MCF 10A (cell line): Measurements from ENCODE around the gene LEMD2. TPM values are rescaled to one million over a fixed set of nuclear protein-coding genes. Genes with fewer than 3 reads are reported as not detected.
A peak's percentile ranks its signal among the peaks of the same experiment; 100 is the strongest.

ENCODE experiments used
- BruUV-seq: library from RNA; stranded (reverse); fragments of 400-500 nt; replicated peaks from 2 replicates; lab custom pipeline; 2021; lab: Mats Ljungman, UMichigan
- CTCF ChIA-PET: fragments of 300-600 bp; sonication (Branson Sonifier 250); formaldehyde crosslinking; extraction: SDS; loops from one replicate; lab custom pipeline; 2021; ENCODE audit warnings: antibody characterized with exemption, inconsistent platforms; lab: Yijun Ruan, JAX
- POLR2A ChIA-PET: fragments of 300-600, 350-650 bp; sonication (Branson Sonifier 250); formaldehyde crosslinking; extraction: SDS; loops from one replicate; lab custom pipeline; 2020; ENCODE audit warnings: antibody characterized with exemption, inconsistent platforms; lab: Yijun Ruan, JAX
- DNase-seq: peaks from one replicate; pipeline ENCODE4 v3.0.0-alpha.2; 2018; ENCODE audit not compliant: unreplicated experiment
- H3K27ac Mint-ChIP-seq: one replicate; pipeline ENCODE4 v1.8.0; 2022; ENCODE audit warnings: mild to moderate bottlenecking, low read depth, mixed read lengths; ENCODE audit not compliant: unreplicated experiment
- H3K27me3 Mint-ChIP-seq: one replicate; pipeline ENCODE4 v1.8.0; 2022; ENCODE audit warnings: mixed read lengths; ENCODE audit not compliant: insufficient read depth, unreplicated experiment
- H3K36me3 Mint-ChIP-seq: one replicate; pipeline ENCODE4 v1.8.0; 2022; ENCODE audit warnings: mild to moderate bottlenecking, moderate library complexity, mixed read lengths; ENCODE audit not compliant: insufficient read depth, unreplicated experiment
- H3K4me1 Mint-ChIP-seq: one replicate; pipeline ENCODE4 v1.8.0; 2022; ENCODE audit warnings: mixed read lengths; ENCODE audit not compliant: insufficient read depth, unreplicated experiment
- H3K4me3 Mint-ChIP-seq: one replicate; pipeline ENCODE4 v1.8.0; 2022; ENCODE audit warnings: mild to moderate bottlenecking, moderate library complexity, mixed read lengths; ENCODE audit not compliant: unreplicated experiment
- H3K9me3 Mint-ChIP-seq: one replicate; pipeline ENCODE4 v1.8.0; 2022; ENCODE audit warnings: mixed read lengths; ENCODE audit not compliant: unreplicated experiment
- intact Hi-C: fragments of 100-400 bp; cut with micrococcal nuclease; formaldehyde crosslinking; loops from 2 replicates; pipeline ENCODE4 v1.14.1; 2022
- total RNA-seq: library from RNA; stranded (reverse); gene quantifications from 2 replicates; pipeline ENCODE4 v1.2.3, GENCODE V29; 2022
- TF ChIP-seq, protein P1 (sequence below): fragments of 200-600 bp; IDR thresholded peaks from one replicate; pipeline ENCODE4 v1.8.0; 2022; ENCODE audit warnings: antibody characterized with exemption, mild to moderate bottlenecking; ENCODE audit not compliant: unreplicated experiment

LEMD2 gene
- total RNA-seq, 1 experiment from 2014 or later = 70.5 TPM

DNA sequence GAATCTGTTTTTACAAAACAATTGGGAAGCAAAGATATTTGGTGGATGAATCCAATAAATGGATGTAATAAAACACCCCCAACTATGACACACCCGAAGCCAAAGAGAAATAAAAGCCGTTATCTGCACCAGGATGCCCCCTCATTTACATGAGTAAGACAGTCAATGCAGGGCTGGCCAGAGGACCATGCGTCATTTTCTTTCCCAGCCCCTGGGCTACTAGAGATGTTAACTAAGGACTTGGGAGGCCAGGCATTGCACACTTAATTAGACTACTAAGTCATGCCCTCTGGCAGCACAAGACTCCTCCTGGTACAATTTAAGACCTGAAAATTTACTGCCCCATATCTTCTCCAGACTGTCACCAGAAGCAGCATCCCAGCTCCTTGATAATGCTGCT is 3.2 kb downstream of the LEMD2 start:
- H3K27me3 Mint-ChIP-seq = no peaks in the 10 kb centered on the region
- H3K4me3 Mint-ChIP-seq = no peak overlapping the region
- DNase-seq = no peak
- no peaks in the 10 kb centered on the region for H3K9me3 Mint-ChIP-seq
- peaks cover 52% of the 10 kb centered on the region for H3K36me3 Mint-ChIP-seq
- ChIA-PET POLR2A (interaction anchor here (0.6 to 3.9 kb wide), 2 partner anchors 55 to 1103 kb away, joined by 3 to 28 read pairs; partner anchors contain the start of gene ANKS1A), CTCF (interaction anchor here (0.6 to 1.1 kb wide), 2 partner anchors 353 to 589 kb away, joined by 3 read pairs; no protein-coding TSS in a partner anchor)
- BruUV-seq = no TSS peak
- intact Hi-C loops = loop anchor here (5.0 to 10.0 kb wide), 2 partner anchors 59 to 242 kb away; no protein-coding TSS in a partner anchor
- TF ChIP-seq, protein P1, sequence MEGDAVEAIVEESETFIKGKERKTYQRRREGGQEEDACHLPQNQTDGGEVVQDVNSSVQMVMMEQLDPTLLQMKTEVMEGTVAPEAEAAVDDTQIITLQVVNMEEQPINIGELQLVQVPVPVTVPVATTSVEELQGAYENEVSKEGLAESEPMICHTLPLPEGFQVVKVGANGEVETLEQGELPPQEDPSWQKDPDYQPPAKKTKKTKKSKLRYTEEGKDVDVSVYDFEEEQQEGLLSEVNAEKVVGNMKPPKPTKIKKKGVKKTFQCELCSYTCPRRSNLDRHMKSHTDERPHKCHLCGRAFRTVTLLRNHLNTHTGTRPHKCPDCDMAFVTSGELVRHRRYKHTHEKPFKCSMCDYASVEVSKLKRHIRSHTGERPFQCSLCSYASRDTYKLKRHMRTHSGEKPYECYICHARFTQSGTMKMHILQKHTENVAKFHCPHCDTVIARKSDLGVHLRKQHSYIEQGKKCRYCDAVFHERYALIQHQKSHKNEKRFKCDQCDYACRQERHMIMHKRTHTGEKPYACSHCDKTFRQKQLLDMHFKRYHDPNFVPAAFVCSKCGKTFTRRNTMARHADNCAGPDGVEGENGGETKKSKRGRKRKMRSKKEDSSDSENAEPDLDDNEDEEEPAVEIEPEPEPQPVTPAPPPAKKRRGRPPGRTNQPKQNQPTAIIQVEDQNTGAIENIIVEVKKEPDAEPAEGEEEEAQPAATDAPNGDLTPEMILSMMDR = no peak
- peaks cover 38% of the 10 kb centered on the region for H3K4me1 Mint-ChIP-seq
- H3K27ac Mint-ChIP-seq = no peak overlapping the region

DNA sequence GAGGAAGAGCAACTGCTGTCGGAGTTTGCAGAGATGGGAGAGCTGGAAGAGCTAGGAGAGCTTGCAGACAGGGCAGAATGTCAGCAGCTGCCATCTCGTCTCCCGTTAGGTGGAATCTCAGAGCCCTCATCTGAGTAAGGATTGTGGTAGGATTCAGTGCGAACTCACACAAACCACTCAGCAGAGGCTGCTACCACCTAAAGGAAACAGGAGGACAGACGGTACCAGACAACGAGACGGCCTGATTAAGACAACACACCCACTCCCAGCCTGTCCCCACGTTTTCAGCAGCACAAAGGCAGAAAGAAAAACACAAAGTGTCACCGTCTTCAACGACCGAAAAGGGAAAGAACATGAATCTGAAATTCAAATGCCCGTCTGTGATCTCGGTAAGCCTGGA is 4.1 kb downstream of the LEMD2 start:
- H3K27ac Mint-ChIP-seq = peak overlapping the region; percentile 23
- H3K4me1 Mint-ChIP-seq = peaks cover 34% of the 10 kb centered on the region
- H3K4me3 Mint-ChIP-seq = no peak overlapping the region
- no peaks in the 10 kb centered on the region for H3K9me3 Mint-ChIP-seq
- no TSS peak for BruUV-seq
- POLR2A ChIA-PET = interaction anchor here (0.6 to 0.7 kb wide), 2 partner anchors 59 to 218 kb away, joined by 3 read pairs; no protein-coding TSS in a partner anchor
- no peaks in the 10 kb centered on the region for H3K27me3 Mint-ChIP-seq
- intact Hi-C loops = loop anchor here (5.0 to 10.0 kb wide), 2 partner anchors 60 to 243 kb away; no protein-coding TSS in a partner anchor
- TF ChIP-seq, protein P1 = no peak
- CTCF ChIA-PET = interaction anchor here (1.0 kb wide), 1 partner anchor 13 kb away, joined by 5 read pairs; no protein-coding TSS in a partner anchor
- peaks cover 61% of the 10 kb centered on the region for H3K36me3 Mint-ChIP-seq
- no peak for DNase-seq

- Mint-ChIP-seq H3K4me3 (no peak overlapping the region), H3K36me3 (peaks cover 70% of the 10 kb centered on the region), H3K27me3 (no peaks in the 10 kb centered on the region), H3K27ac (no peak overlapping the region), H3K9me3 (no peaks in the 10 kb centered on the region), H3K4me1 (peaks cover 29% of the 10 kb centered on the region)
- intact Hi-C loops = loop anchor here (10.0 kb wide), 1 partner anchor 61 kb away; no protein-coding TSS in a partner anchor
- no peak for DNase-seq
- BruUV-seq = no TSS peak
- ChIA-PET POLR2A (interaction anchor here (0.6 to 0.7 kb wide), 2 partner anchors 60 to 219 kb away, joined by 3 read pairs; no protein-coding TSS in a partner anchor), CTCF (interaction anchor here (0.6 to 1.0 kb wide), 3 partner anchors 9 to 13 kb away, joined by 3 to 5 read pairs (median 4); no protein-coding TSS in a partner anchor)
- TF ChIP-seq, protein P1 = no peak
Measured at GRCh38 chr6:33783781-33784520, 5.0 kb downstream of the LEMD2 start.

- ChIA-PET POLR2A (no interaction called here), CTCF (interaction anchor here (1.0 to 2.1 kb wide), 3 partner anchors 11 to 15 kb away, joined by 4 to 8 read pairs (median 6); no protein-coding TSS in a partner anchor)
- Mint-ChIP-seq H3K4me3 (no peak overlapping the region), H3K36me3 (peaks cover 84% of the 10 kb centered on the region), H3K9me3 (no peaks in the 10 kb centered on the region), H3K4me1 (peaks cover 29% of the 10 kb centered on the region), H3K27me3 (no peaks in the 10 kb centered on the region), H3K27ac (no peak overlapping the region)
- TF ChIP-seq, protein P1 = no peak
- BruUV-seq = no TSS peak
- intact Hi-C loops = loop anchor here (10.0 kb wide), 1 partner anchor 62 kb away; no protein-coding TSS in a partner anchor
- no peak for DNase-seq
Measured at GRCh38 chr6:33782561-33782960, 6.4 kb downstream of the LEMD2 start.
